ENCODE measurements around the gene PDE7B.

PDE7B gene

DNA sequence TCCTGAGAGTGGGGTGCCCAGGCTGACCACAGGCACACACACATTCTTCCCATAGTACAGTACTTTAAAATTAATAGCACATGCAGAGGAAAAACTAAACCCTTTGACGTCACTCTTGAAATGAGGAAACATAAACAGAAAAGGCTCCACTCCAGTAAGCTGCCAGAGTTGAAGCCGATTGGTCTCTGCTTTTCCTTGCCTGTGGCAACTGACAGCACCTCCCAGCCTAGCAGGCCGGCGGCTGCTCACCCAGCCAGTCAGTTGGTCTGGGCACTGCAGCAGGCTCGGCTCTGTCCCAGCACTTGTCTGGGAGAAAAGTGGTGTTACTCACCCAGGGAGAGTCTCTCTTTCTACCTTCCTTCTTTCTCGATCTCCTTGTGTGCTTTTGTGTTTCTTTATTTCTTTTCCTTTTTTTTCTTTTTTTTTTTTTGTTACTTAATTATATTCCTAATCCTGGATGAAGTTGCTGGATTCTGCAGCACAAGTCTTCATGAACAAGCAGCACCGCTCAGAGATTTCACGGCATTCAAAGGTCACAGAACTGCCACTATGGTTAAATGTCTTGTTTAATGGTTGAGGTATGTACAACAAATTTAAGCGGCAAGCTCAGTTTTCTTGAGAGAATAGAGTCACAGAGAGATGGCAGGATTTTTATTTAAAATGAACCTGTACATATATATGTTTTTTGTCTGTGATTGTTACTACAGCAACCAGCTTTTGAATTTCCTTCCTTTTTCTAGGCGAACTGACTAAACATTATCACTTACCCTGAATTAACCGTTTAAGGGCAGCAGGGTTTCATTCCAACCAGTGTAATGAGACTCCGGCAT is at the start of gene PDE7B:
Gene PDE7B, plus strand, starts transcription at position 260 of the 830 bp plus-strand sequence.
- Mint-ChIP-seq H3K27ac (peak within 1 kb of the TSS in 2 of 3 experiments; percentile 78 to 81), H3K9me3 (no peaks in the 10 kb centered on the region), H3K36me3 (ENCODE audit: low read depth) (no peaks in the 10 kb centered on the region), H3K4me3 (peak within 1 kb of the TSS; percentile 62 to 80 (median 71)), H3K27me3 (ENCODE audit: low read depth) (no peaks in the 10 kb centered on the region), H3K4me1 (peaks cover 23% of the 10 kb centered on the region)
- TF ChIP-seq, protein P1, sequence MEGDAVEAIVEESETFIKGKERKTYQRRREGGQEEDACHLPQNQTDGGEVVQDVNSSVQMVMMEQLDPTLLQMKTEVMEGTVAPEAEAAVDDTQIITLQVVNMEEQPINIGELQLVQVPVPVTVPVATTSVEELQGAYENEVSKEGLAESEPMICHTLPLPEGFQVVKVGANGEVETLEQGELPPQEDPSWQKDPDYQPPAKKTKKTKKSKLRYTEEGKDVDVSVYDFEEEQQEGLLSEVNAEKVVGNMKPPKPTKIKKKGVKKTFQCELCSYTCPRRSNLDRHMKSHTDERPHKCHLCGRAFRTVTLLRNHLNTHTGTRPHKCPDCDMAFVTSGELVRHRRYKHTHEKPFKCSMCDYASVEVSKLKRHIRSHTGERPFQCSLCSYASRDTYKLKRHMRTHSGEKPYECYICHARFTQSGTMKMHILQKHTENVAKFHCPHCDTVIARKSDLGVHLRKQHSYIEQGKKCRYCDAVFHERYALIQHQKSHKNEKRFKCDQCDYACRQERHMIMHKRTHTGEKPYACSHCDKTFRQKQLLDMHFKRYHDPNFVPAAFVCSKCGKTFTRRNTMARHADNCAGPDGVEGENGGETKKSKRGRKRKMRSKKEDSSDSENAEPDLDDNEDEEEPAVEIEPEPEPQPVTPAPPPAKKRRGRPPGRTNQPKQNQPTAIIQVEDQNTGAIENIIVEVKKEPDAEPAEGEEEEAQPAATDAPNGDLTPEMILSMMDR (IDR thresholded peaks at IDR 0.05; ENCODE audit: unreplicated experiment in 3 of 3), result no peak

DNA sequence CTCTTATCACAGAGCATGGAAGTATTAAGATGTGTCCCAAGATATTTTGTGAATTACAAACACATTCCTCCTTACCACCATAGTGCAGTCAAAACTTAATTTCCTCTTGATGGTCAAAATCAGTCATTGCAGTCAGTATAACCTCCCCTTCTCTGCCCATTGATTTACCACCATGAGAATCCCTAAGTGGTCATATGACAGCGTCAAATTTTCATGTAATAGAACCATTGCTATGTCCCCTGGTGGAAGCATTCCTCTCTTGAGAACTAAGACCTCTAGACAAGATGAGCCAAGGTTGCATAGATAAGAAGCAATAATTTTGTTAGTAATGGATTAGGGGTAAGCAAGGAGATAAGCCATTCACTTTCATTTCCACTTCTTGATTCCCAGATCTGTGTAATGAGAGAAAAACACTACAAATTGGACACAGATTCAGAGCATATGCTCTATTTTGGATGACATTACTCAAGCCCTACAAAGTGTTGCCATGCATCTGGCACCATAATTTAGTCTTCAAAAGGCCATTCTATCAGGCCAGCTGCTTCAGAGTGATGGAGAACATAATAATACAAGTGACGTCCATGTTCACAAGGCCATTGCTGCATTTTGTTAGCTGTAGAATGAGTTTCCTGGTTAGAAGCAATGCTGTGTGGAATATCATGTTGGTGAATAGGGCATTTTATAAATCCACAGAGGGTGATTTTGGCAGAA is 49.6 kb upstream of the PDE7B start:
- H3K36me3 Mint-ChIP-seq (ENCODE audit: low read depth), result no peaks in the 10 kb centered on the region
- peaks cover 13% of the 10 kb centered on the region for H3K4me1 Mint-ChIP-seq
- TF ChIP-seq, protein P1 (IDR thresholded peaks at IDR 0.05; ENCODE audit: unreplicated experiment in 3 of 3), result no peak
- H3K27me3 Mint-ChIP-seq (ENCODE audit: low read depth), result no peaks in the 10 kb centered on the region
- no peaks in the 10 kb centered on the region for H3K9me3 Mint-ChIP-seq
- no peak overlapping the region for H3K27ac Mint-ChIP-seq
- H3K4me3 Mint-ChIP-seq, result no peak overlapping the region

DNA sequence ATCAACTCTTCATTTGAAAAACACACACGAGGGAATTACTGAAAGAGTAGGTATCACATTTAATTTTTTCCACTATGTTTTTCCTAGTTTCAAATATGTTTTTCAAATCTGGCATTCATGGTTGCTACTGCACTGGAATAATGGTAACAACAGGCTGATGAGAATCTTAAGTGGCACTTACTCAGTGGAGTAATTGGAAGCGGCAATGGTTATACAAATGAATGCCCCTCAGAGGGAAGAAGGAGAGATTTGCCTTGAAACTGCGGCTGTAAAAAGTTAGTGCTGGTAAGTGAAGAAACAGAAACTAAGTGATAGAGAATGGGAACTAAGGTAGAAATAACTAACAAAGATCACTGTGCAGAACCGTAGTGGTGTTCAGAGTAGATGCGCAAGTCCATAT is 41.0 kb upstream of the PDE7B start:
- Mint-ChIP-seq H3K27ac (peak overlapping the region in 2 of 3 experiments; percentile 16 to 36), H3K4me1 (peaks cover 30% of the 10 kb centered on the region), H3K36me3 (ENCODE audit: low read depth) (no peaks in the 10 kb centered on the region), H3K27me3 (ENCODE audit: low read depth) (no peaks in the 10 kb centered on the region), H3K4me3 (no peak overlapping the region), H3K9me3 (no peaks in the 10 kb centered on the region)
- TF ChIP-seq, protein P1 (IDR thresholded peaks at IDR 0.05; ENCODE audit: unreplicated experiment in 3 of 3), result no peak

DNA sequence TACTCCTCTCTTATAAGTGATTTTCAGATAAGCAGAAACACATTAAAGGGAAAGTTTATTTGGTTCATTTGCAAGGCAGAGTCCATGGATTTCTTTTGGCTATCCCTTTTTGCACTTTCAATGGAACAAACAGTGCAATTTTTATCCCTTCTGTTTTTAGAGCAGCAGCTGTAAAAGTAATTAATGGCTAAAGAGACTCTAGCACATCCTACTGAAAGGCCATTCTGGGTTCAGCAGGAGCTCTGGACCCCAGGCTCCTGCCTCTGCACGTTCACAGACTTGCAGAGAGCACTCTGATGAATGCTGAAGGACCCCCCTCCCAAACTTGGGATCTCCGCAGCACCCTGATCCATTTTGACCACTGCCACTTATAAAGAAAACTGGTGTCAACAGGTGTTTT is 40.3 kb upstream of the PDE7B start:
- Mint-ChIP-seq H3K9me3 (no peaks in the 10 kb centered on the region), H3K27me3 (ENCODE audit: low read depth) (no peaks in the 10 kb centered on the region), H3K36me3 (ENCODE audit: low read depth) (no peaks in the 10 kb centered on the region), H3K4me1 (peaks cover 30% of the 10 kb centered on the region), H3K27ac (peak overlapping the region; percentile 32 to 63 (median 37)), H3K4me3 (no peak overlapping the region)
- TF ChIP-seq, protein P1 (IDR thresholded peaks at IDR 0.05; ENCODE audit: unreplicated experiment in 3 of 3), result no peak

DNA sequence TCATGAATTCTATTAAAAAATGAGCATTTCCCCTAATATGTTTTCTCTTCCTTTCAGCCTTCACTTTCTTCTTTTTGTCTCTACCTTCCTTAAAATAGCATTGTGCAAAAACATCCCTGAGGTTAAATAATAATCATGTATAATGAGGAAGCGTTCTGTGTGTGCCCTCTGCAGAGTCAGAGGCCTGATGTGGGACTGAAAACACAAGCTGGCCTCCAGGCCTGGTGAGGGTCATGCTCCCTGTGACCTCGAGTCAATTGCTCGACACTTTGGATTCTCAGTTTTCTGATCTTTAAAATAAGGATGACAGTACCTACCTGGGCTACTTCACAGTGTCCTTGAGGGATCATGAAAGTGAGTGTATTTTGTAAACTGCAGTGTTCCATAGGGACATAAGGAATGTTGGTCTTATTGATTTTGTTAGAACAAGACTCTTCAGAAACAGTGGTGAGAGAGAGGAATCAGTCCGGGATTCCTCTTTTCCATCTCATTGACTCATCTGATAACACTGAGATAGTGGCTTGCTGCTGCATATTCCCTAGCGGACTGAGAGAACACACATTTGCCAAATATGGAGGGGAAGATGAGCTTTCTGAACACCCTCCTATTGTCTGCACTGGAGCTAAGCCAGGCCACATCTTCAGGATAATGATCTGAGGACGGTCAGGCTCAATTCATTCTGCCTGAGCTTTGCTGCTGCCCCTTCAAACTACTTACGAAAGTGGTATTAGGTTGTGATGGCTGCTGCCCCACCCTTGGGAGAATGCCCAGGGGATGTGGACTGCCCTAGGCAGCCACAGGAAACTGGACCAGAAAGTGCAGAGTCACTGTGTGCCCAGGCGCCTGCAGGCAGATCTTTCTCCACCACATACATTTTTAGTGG is 39.6 kb upstream of the PDE7B start:
- H3K36me3 Mint-ChIP-seq (ENCODE audit: low read depth), result no peaks in the 10 kb centered on the region
- TF ChIP-seq, protein P1 (IDR thresholded peaks at IDR 0.05; ENCODE audit: unreplicated experiment in 3 of 3), result no peak
- H3K4me3 Mint-ChIP-seq, result no peak overlapping the region
- peaks cover 30% of the 10 kb centered on the region for H3K4me1 Mint-ChIP-seq
- H3K27me3 Mint-ChIP-seq (ENCODE audit: low read depth), result no peaks in the 10 kb centered on the region
- no peaks in the 10 kb centered on the region for H3K9me3 Mint-ChIP-seq
- H3K27ac Mint-ChIP-seq, result peak overlapping the region; percentile 20 to 63 (median 24)

All from nephron (organoid).